GM23248 (cell line): ENCODE data around the gene DYNC1H1. TPM values are rescaled to one million over a fixed set of nuclear protein-coding genes. Genes with fewer than 3 reads are reported as not detected.
A peak's percentile ranks its signal among the peaks of the same experiment; 100 is the strongest.

Source experiments
- DNase-seq: peaks from one replicate; pipeline ENCODE4 v3.0.0-alpha.2; 2015
- H2AFZ ChIP-seq: fragments of 200-600 bp; sonication (generic); 2 replicates; pipeline ENCODE4 v1.6.1; 2016; ENCODE audit warnings: antibody characterized with exemption
- H3F3A ChIP-seq: fragments of 200-600 bp; sonication (generic); 2 replicates; pipeline ENCODE4 v1.6.1; 2016; ENCODE audit warnings: mild to moderate bottlenecking, antibody characterized with exemption, mixed run types; ENCODE audit not compliant: insufficient read depth
- H3K27ac ChIP-seq: fragments of 200-600 bp; sonication (generic); 2 replicates; pipeline ENCODE4 v1.5.1; 2016; ENCODE audit warnings: mild to moderate bottlenecking
- H3K27me3 ChIP-seq: fragments of 200-600 bp; sonication (generic); replicated peaks from 2 replicates; pipeline ENCODE4 v1.6.1; 2016; ENCODE audit warnings: mild to moderate bottlenecking; ENCODE audit not compliant: insufficient read depth
- H3K36me3 ChIP-seq: fragments of 200-600 bp; sonication (generic); 2 replicates; pipeline ENCODE4 v1.6.1; 2016; ENCODE audit warnings: low read depth, mild to moderate bottlenecking
- H3K4me1 ChIP-seq: fragments of 200-600 bp; sonication (generic); 2 replicates; pipeline ENCODE4 v1.6.1; 2016; ENCODE audit warnings: mild to moderate bottlenecking; ENCODE audit not compliant: insufficient read depth
- H3K4me2 ChIP-seq: fragments of 200-600 bp; sonication (generic); one replicate; pipeline ENCODE4 v1.6.1; 2016; ENCODE audit warnings: mild to moderate bottlenecking; ENCODE audit not compliant: unreplicated experiment
- H3K4me3 ChIP-seq: fragments of 200-600 bp; sonication (generic); 2 replicates; pipeline ENCODE4 v1.5.1; 2016; ENCODE audit warnings: mild to moderate bottlenecking
- H3K79me2 ChIP-seq: fragments of 200-600 bp; sonication (generic); 2 replicates; pipeline ENCODE4 v1.6.1; 2016; ENCODE audit warnings: mild to moderate bottlenecking; ENCODE audit not compliant: insufficient read depth
- H3K9ac ChIP-seq: fragments of 200-600 bp; sonication (generic); 2 replicates; pipeline ENCODE4 v1.6.1; 2016; ENCODE audit warnings: mild to moderate bottlenecking
- H3K9me2 ChIP-seq: fragments of 200-600 bp; sonication (generic); 2 replicates; pipeline ENCODE4 v1.6.1; 2016; ENCODE audit warnings: mixed run types, mild to moderate bottlenecking, moderate library complexity; ENCODE audit not compliant: insufficient read depth
- H3K9me3 ChIP-seq: fragments of 200-600 bp; sonication (generic); one replicate; pipeline ENCODE4 v1.6.1; 2017; ENCODE audit warnings: low read depth
- H4K20me1 ChIP-seq: fragments of 200-600 bp; sonication (generic); 2 replicates; pipeline ENCODE4 v1.6.0; 2016; ENCODE audit not compliant: insufficient read depth
- EZH2 ChIP-seq: fragments of 200-600 bp; sonication (generic); IDR thresholded peaks from 2 replicates; pipeline ENCODE4 v1.6.1; 2018; ENCODE audit warnings: antibody characterized with exemption, mild to moderate bottlenecking; ENCODE audit not compliant: insufficient read depth, poor library complexity, severe bottlenecking
- EZH2phosphoT487 ChIP-seq: fragments of 200-600 bp; sonication (generic); IDR thresholded peaks from 2 replicates; pipeline ENCODE4 v1.6.1; 2018; ENCODE audit warnings: antibody characterized with exemption, moderate library complexity, mild to moderate bottlenecking, low read depth; ENCODE audit not compliant: insufficient read depth
- WGBS, 2 experiments: methylation state at CpG; one replicate each; pipeline ENCODE4 v1.1.6; 2015 to 2017; ENCODE audit warnings: low lambda C conversion rate in 2 of 2, low coverage in 1 of 2; ENCODE audit errors: missing lambda C conversion rate in 2 of 2; 5-methylcytosine and 5-hydroxymethylcytosine counted together
- in situ Hi-C: fragments of 300-500 bp; cut with MboI; formaldehyde crosslinking; loops from 2 replicates; pipeline ENCODE4 v1.15.0; 2020
- polyA plus RNA-seq: library from polyadenylated mRNA; unstranded; fragments of >200 nt; fragmentation: Nextera tagmentation; extraction: Ambion mirVana; gene quantifications from 2 replicates; pipeline ENCODE4 v1.2.1, GENCODE V29; 2016
- total RNA-seq: library from RNA; depleted of rRNA; stranded (reverse); fragments of >200 nt; shearing (Covaris generic); gene quantifications from 2 replicates; pipeline ENCODE4 v1.2.3, GENCODE V29; 2014

The DYNC1H1 gene
- total and polyA plus RNA-seq, 2 experiments from 2014 or later, result 181 to 391 TPM

GRCh38 chr14:101963052-101963451, 1.3 kb upstream of the DYNC1H1 start:
- peak overlapping the region; percentile 34; the same call in 1 of the 2 replicates for H3K27ac ChIP-seq
- in situ Hi-C loops, result loop anchor here (25.0 kb wide), 1 partner anchor 349 kb away; the partner anchor contains the start of genes MOK and ZNF839
- no peaks in the 10 kb centered on the region for H3K36me3 ChIP-seq
- H2AFZ ChIP-seq, result 0 out of 2 replicates have a peak overlapping the region, but pooled peaks have one; percentile 5
- H3K4me1 ChIP-seq, result peaks cover 38% of the 10 kb centered on the region
- DNase-seq, result no peak
- WGBS, 2 experiments, result 70 to 75% methylated on average over 5 of the region's 5 CpGs
- H3K9me2 ChIP-seq, result no peaks in the 10 kb centered on the region
- no peak overlapping the region for H3K9ac ChIP-seq
- peaks cover 24% of the 10 kb centered on the region for H3F3A ChIP-seq
- no peak for TF ChIP-seq EZH2
- H3K4me3 ChIP-seq, result no peak overlapping the region
- H3K79me2 ChIP-seq, result peaks cover 36% of the 10 kb centered on the region
- no peaks in the 10 kb centered on the region for H3K9me3 ChIP-seq
- H3K27me3 ChIP-seq, result no peaks in the 10 kb centered on the region
- H4K20me1 ChIP-seq, result no peaks in the 10 kb centered on the region
- no peak overlapping the region for H3K4me2 ChIP-seq

- WGBS, 2 experiments, result 33 to 40% methylated on average over 20 of the region's 20 CpGs
- peaks cover 40% of the 10 kb centered on the region for H3K4me1 ChIP-seq
- H3K36me3 ChIP-seq, result peaks cover 4% of the 10 kb centered on the region; the same call in 1 of the 2 replicates
- peak overlapping the region; percentile 78 for H3K4me2 ChIP-seq
- H3K79me2 ChIP-seq, result peaks cover 44% of the 10 kb centered on the region
- in situ Hi-C loops, result loop anchor here (25.0 kb wide), 1 partner anchor 349 kb away; the partner anchor contains the start of genes MOK and ZNF839
- TF ChIP-seq EZH2, result no peak
- TF ChIP-seq EZH2phosphoT487, result no peak
- no peaks in the 10 kb centered on the region for H3K9me2 ChIP-seq
- no peak overlapping the region for H3K27ac ChIP-seq
- H3K9me3 ChIP-seq, result no peaks in the 10 kb centered on the region
- DNase-seq, result no peak
- H3K4me3 ChIP-seq, result peak overlapping the region; percentile 95
- H3F3A ChIP-seq, result peaks cover 24% of the 10 kb centered on the region
- 0 out of 2 replicates have a peak overlapping the region, but pooled peaks have one; percentile 26 for H3K9ac ChIP-seq
- no peaks in the 10 kb centered on the region for H4K20me1 ChIP-seq
- no peaks in the 10 kb centered on the region for H3K27me3 ChIP-seq
- peak overlapping the region; percentile 89 for H2AFZ ChIP-seq
These were observed 597 bp upstream of the DYNC1H1 start for GRCh38 chr14:101963656-101964296.

GRCh38 chr14:101965181-101965544, 790 bp downstream of the DYNC1H1 start:
- H3K36me3 ChIP-seq, result peaks cover 14% of the 10 kb centered on the region; the same call in 1 of the 2 replicates
- H3K79me2 ChIP-seq, result peaks cover 58% of the 10 kb centered on the region
- H3K9me2 ChIP-seq, result no peaks in the 10 kb centered on the region
- H2AFZ ChIP-seq, result peak overlapping the region; percentile 4; the same call in 1 of the 2 replicates
- TF ChIP-seq EZH2, result no peak
- no peak for TF ChIP-seq EZH2phosphoT487
- peak; percentile 83 for DNase-seq
- in situ Hi-C loops, result loop anchor here (25.0 kb wide), 1 partner anchor 347 kb away; the partner anchor contains the start of genes MOK and ZNF839
- no peaks in the 10 kb centered on the region for H3K27me3 ChIP-seq
- H3K4me2 ChIP-seq, result peak overlapping the region; percentile 92
- peak overlapping the region; percentile 84 for H3K27ac ChIP-seq
- H3K9ac ChIP-seq, result peak overlapping the region; percentile 95
- WGBS, 2 experiments, result 1 to 2% methylated on average over 22 to 25 of the region's 28 CpGs
- H3F3A ChIP-seq, result peaks cover 33% of the 10 kb centered on the region
- peaks cover 43% of the 10 kb centered on the region for H3K4me1 ChIP-seq
- no peaks in the 10 kb centered on the region for H4K20me1 ChIP-seq
- no peaks in the 10 kb centered on the region for H3K9me3 ChIP-seq
- H3K4me3 ChIP-seq, result peak overlapping the region; percentile 95

- 17 to 18% methylated on average over 5 of the region's 5 CpGs for WGBS, 2 experiments
- Histone ChIP-seq H2AFZ (peak overlapping the region; percentile 4; the same call in 1 of the 2 replicates), H3K36me3 (peaks cover 14% of the 10 kb centered on the region; the same call in 1 of the 2 replicates), H4K20me1 (no peaks in the 10 kb centered on the region), H3F3A (peaks cover 40% of the 10 kb centered on the region), H3K9me2 (no peaks in the 10 kb centered on the region), H3K27me3 (no peaks in the 10 kb centered on the region), H3K4me3 (peak overlapping the region; percentile 95), H3K4me1 (peaks cover 45% of the 10 kb centered on the region), H3K79me2 (peaks cover 66% of the 10 kb centered on the region), H3K9me3 (no peaks in the 10 kb centered on the region), H3K27ac (peak overlapping the region; percentile 84), H3K4me2 (peak overlapping the region; percentile 92), H3K9ac (peak overlapping the region; percentile 95)
- TF ChIP-seq EZH2phosphoT487 (no peak), EZH2 (no peak)
- in situ Hi-C loops, result loop anchor here (25.0 kb wide), 1 partner anchor 346 kb away; the partner anchor contains the start of genes MOK and ZNF839
- peak; percentile 63 for DNase-seq
These were observed 1.7 kb downstream of the DYNC1H1 start for GRCh38 chr14:101965770-101966722.
